GM12864 (cell line): Measurements from ENCODE around the gene TLL2.

Experiments used
- DNase-seq: peaks from one replicate; pipeline ENCODE4 v3.0.0-alpha.2; 2011; ENCODE audit warnings: low read depth
- H3K4me3 ChIP-seq: 2 replicates; pipeline ENCODE4 v1.5.1; 2011; ENCODE audit warnings: mild to moderate bottlenecking, low read depth, low read length, control low read depth
- CTCF ChIP-seq: IDR thresholded peaks from 2 replicates; pipeline ENCODE4 v1.5.1; 2011; ENCODE audit warnings: low read depth, mild to moderate bottlenecking, moderate library complexity, low read length, control low read depth, inconsistent platforms; ENCODE audit errors: missing control alignments

Gene TLL2

GRCh38 chr10:96374639-96374984, 139.1 kb downstream of the TLL2 start:
- H3K4me3 ChIP-seq: no peak overlapping the region; the same call in 1 of the 2 replicates
- DNase-seq: no peak

GRCh38 chr10:96374004-96374403, 139.7 kb downstream of the TLL2 start:
- TF ChIP-seq CTCF: no peak

More at GRCh38 chr10:96374639-96374984, 139.1 kb downstream of the TLL2 start:
- TF ChIP-seq CTCF: no peak

GRCh38 chr10:96371356-96371755, 142.4 kb downstream of the TLL2 start:
- TF ChIP-seq CTCF: no peak
- no peak overlapping the region for H3K4me3 ChIP-seq
- no peak for DNase-seq

More at GRCh38 chr10:96374004-96374403, 139.7 kb downstream of the TLL2 start:
- DNase-seq: no peak
- no peak overlapping the region for H3K4me3 ChIP-seq

- peak; percentile 90 for TF ChIP-seq CTCF
- no peak overlapping the region for H3K4me3 ChIP-seq
- peak; percentile 15 for DNase-seq
Measured at GRCh38 chr10:96370584-96371157, 143.1 kb downstream of the TLL2 start.

- DNase-seq: no peak
- no peak for TF ChIP-seq CTCF
- no peak overlapping the region for H3K4me3 ChIP-seq
Measured at GRCh38 chr10:96369890-96370583, 143.7 kb downstream of the TLL2 start.

- H3K4me3 ChIP-seq: no peak overlapping the region
- DNase-seq: no peak
- TF ChIP-seq CTCF: no peak
Measured at GRCh38 chr10:96368971-96369370, 144.8 kb downstream of the TLL2 start.

GRCh38 chr10:96367470-96367869, 146.3 kb downstream of the TLL2 start:
- no peak overlapping the region for H3K4me3 ChIP-seq
- DNase-seq: no peak
- TF ChIP-seq CTCF: no peak
